GM19193 (cell line): ENCODE results near the gene HSPA4L.

Experiments
- POLR2A ChIP-seq: IDR thresholded peaks from 4 replicates; pipeline ENCODE4 v1.6.1; 2011; ENCODE audit not compliant: insufficient read depth, insufficient read length; ENCODE audit errors: extremely low read depth

Gene HSPA4L

GRCh38 chr4:127829014-127829413 is 46.9 kb downstream of the HSPA4L start:
- no peak for TF ChIP-seq POLR2A

GRCh38 chr4:127832585-127832984 is 50.5 kb downstream of the HSPA4L start:
- no peak for TF ChIP-seq POLR2A

DNA sequence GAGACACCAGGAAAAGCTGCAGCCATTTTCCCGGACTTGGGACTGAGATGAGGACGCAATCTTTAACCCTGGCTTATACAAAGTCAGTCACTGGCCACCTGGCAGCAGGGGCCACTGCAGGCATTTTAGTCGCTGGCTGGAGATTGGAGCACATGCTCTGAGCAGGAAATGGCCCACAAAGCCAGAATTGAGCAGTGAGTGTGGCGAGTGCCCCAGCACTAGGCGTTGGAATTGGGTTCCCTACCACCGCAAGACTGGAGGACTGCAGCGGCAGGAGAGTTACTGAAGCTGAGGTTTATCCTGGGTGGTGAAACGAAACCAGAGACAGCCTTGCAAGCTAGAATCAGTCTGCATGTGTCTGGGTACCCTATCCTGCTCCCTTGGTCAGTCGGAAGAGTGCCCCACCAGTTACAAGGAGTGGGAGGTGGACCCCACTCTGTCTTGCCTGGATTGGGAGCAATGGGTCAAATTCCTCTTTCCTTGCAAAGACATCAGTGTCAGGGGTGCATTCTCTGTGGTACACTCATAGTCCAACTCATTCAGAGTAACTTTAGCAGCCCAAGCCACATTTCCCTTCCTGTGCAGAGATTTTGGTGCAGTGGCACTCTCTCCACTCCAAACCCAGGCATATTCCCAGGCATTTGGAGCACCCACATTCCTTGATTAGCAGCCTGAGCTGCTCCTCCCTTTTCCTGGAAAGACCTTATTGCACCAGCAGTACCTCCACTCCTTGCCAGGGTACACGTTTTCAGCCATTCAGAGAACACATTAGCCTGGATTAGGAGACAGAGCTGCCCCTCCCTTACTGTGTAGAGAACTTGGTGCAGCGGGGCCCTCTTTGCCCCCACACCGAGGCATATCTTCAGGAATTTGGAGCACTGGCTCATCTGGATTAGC is 61.8 kb downstream of the HSPA4L start:
- TF ChIP-seq POLR2A, result no peak

GRCh38 chr4:127844601-127845116 is 62.5 kb downstream of the HSPA4L start:
- TF ChIP-seq POLR2A, result no peak

DNA sequence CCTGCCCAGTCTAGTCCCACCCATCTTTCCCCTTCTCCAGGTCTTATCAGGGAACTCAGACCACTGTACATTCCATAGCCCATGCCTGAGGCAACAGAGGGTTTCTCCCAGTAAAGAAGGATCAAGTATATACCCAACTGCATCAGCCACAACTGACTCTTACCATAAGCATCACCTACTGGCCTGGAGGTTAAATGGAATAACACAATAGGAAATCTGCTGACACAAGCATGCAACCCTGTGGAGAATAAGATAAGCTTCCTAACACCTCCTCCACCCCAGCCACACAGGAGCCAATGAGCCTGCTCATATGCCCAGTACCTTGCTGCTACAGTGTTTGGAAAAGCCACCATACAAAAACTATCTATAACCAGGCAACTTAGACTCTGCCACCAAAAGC is 63.9 kb downstream of the HSPA4L start:
- TF ChIP-seq POLR2A, result no peak

DNA sequence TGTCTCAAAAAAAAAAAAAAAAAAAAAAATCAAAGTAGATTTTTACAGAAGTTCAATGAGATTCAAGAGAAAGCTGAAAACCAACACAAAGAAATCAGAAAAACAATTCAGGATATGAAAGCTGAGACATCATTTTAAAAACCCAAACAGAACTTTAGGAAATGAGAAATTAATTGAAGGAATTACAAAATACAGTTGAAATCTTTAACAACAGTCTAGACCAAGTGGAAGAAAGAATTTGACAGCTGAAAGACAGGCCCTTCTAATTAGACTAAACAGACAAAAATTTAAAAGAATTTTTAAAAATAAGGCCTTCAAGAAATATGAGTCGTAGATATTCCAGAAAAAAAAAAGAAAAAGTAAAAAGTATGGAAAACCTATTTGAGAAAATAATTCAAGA is 64.6 kb downstream of the HSPA4L start:
- TF ChIP-seq POLR2A, result no peak

- no peak for TF ChIP-seq POLR2A
Measured at GRCh38 chr4:127849505-127850234, 67.5 kb downstream of the HSPA4L start.

DNA sequence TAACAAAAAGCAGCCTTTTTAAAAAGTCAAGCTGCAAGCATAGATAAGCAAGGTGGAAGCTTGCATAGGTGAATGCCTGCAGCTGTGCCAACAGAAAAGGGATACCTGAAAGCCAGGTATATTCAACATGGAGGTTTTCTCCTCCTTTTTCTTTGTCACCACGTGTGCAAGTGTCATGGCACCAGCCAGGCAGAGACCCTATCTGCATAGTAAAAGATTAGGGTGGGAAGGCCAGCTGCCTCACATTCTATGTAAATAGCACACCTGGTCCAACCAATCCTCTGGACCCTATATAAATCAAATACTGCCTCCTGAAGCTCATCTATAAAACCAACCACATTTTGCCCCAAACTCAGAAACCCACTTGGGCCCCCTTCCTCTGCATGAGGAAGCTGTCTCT is 70.5 kb downstream of the HSPA4L start:
- TF ChIP-seq POLR2A, result no peak

- TF ChIP-seq POLR2A, result no peak
Measured at GRCh38 chr4:127856196-127856812, 74.2 kb downstream of the HSPA4L start.

- peak; percentile 22 for TF ChIP-seq POLR2A
Measured at GRCh38 chr4:127856813-127857447, 74.8 kb downstream of the HSPA4L start.

DNA sequence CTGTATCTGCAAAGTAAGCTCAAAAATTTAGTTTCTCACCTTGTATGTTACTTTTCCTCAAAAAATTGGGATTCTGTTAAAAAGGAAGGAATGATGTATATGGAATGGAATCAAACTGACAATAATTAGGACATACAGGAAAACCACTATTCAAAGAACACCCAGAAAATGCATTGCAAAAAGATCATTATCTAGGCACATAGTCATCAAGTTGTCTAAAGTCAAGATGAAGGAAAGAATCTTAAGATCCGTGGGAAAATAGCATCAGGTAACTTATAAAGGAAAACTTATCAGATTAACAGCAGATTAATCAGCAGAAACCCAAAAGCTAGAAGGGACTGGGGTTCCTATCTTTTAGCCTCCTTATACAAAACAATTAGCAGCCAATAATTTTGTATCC is 75.5 kb downstream of the HSPA4L start:
- TF ChIP-seq POLR2A, result no peak

GRCh38 chr4:127868196-127868595 is 86.1 kb downstream of the HSPA4L start:
- no peak for TF ChIP-seq POLR2A

GRCh38 chr4:127870281-127870680 is 88.2 kb downstream of the HSPA4L start:
- no peak for TF ChIP-seq POLR2A

DNA sequence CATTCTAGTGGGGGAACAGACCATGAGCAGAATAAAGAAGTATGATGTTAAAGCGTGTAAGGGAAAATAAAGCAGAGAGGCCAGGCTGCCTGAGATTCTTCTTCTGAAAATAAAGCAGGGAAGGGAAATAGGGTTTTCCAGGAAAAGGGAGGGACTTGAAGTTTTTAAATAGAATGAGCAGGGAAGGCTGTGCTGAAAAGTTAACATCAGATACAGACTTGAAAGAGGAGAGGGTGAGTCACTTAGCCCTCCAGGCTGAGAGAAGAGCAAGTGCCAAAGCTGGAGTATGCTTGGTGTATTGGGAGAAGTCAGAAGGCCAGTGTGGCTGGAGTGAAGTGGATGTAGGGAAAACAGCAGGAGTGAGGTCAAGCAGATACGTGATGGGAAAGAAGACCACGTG is 88.6 kb downstream of the HSPA4L start:
- TF ChIP-seq POLR2A, result no peak

DNA sequence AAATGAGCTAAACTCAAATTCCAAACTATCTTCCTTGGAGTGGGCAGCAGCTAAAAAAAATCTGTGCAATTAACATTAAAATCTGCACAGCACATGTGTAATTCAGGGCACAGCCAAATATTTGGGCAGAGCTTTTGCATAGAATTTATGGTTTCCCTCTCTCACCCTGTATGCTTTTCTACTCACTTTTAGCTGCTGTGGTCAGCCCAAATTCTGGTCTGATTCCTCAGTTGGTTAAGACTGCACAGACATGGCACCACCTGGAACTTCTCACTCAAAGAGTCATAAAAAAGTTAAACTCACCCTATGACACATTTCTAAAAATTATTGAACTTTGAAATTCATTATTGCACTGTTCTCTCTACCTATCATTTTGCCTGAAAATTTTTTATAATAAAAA is 93.7 kb downstream of the HSPA4L start:
- TF ChIP-seq POLR2A, result no peak
